ENCODE results near the gene POU2F2.

The POU2F2 gene

GRCh38 chr19:42168206-42168605, 36.0 kb upstream of the POU2F2 start:
- no peak for TF ChIP-seq ZNF274 (IDR thresholded peaks at IDR 0.05; ENCODE audit: low read depth, low read length)
- no peak overlapping the region for H3K4me3 ChIP-seq (ENCODE audit: low read length)

DNA sequence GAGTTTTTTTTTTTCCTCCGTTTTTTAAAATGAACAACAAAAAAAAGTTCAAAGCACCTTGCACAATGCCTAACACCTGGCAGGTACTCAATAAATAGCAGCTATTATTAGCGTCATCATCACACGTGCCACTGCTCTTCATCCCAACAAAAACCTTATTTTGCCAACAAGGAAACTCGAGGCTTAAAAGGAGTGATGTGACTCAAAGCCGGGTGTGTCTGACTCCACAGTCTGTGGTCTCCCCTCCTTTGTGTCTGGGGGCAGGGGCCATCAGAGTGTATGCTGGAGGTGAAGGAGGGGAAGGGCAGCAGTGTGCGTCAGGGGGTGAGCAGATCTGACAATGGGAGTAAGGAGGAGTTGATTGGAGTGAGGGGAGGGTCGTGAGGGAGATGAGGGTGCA, 34.1 kb upstream of the POU2F2 start:
- no peak overlapping the region for H3K4me3 ChIP-seq (ENCODE audit: low read length)
- TF ChIP-seq ZNF274 (IDR thresholded peaks at IDR 0.05; ENCODE audit: low read depth, low read length): no peak

- TF ChIP-seq ZNF274 (IDR thresholded peaks at IDR 0.05; ENCODE audit: low read depth, low read length): no peak
- H3K4me3 ChIP-seq (ENCODE audit: low read length): no peak overlapping the region
Observed at GRCh38 chr19:42165146-42165545, 32.9 kb upstream of the POU2F2 start.

DNA sequence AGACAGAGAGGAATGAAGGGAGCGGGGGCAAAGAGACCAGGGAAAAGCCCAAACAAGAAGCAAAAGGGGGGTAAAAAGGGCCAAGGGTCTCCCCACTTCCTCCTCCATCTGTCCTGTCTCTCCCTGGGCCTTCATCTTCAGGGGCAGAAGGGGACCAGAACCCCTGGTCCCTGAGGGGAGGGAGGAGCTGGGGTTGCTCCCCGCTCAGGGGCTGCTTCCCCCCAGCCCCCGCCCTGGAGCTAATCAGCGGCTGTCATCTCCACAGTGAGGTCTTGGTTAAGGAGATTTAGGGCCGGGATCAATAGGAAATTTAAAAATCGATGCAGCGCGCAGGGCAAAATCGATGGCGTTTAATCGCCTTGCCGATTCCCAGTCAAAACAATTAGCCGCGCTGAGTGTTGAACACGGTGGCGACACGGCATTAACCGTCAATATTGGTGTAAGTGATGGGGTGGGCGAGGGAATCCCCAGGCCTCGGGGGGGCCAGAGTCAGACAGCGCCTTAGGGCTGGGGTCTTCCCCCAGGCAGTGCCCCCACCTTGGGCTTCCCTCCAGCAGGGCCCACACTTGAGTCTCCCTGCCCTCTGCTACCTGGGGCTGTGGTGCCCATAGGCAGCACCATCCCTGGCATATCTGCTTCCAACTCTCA, 29.5 kb upstream of the POU2F2 start:
- no peak overlapping the region for H3K4me3 ChIP-seq (ENCODE audit: low read length)
- no peak for TF ChIP-seq ZNF274 (IDR thresholded peaks at IDR 0.05; ENCODE audit: low read depth, low read length)

DNA sequence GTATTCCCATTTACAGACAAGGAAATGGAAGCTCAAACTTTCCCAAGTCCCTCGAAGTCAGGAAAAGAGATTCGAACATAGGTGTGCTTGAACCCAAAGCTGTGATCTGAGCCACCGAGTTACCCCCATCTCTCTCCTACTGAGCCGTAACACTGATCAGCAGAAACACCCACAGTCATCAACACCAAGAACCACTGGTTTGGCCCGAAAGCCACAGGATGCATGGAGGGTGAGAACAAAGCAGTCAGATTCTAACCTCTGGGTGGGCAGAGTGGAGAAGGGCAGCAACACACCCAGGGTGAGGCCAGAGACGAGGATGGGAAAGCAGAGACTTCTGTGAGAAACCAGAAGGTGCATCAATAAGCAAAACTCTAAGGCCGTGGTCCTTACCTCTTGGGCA, 27.7 kb upstream of the POU2F2 start:
- H3K4me3 ChIP-seq (ENCODE audit: low read length): no peak overlapping the region
- no peak for TF ChIP-seq ZNF274 (IDR thresholded peaks at IDR 0.05; ENCODE audit: low read depth, low read length)

- H3K4me3 ChIP-seq (ENCODE audit: low read length): no peak overlapping the region
- no peak for TF ChIP-seq ZNF274 (IDR thresholded peaks at IDR 0.05; ENCODE audit: low read depth, low read length)
Observed at GRCh38 chr19:42158926-42159325, 26.7 kb upstream of the POU2F2 start.

DNA sequence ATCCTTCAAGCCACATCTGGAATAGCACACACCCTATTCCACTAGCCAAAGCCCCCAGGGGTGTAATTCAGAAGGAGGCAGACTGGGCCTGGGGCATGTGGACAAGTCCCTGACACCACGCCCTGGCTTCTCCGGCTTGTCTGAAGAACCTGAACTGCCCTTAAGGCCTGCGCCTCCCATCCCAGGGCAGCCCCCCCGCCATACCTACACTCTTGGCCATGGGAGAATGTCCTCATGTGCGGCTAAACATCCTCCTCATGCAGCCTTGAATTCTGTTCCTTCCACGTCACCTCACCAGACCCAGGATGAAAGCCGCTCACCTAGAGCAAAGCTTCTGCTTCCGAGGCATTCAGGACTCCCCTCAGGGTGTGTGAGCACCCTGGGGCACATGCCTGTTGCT, 24.3 kb upstream of the POU2F2 start:
- no peak overlapping the region for H3K4me3 ChIP-seq (ENCODE audit: low read length)
- TF ChIP-seq ZNF274 (IDR thresholded peaks at IDR 0.05; ENCODE audit: low read depth, low read length): no peak

- H3K4me3 ChIP-seq (ENCODE audit: low read length): no peak overlapping the region
- TF ChIP-seq ZNF274 (IDR thresholded peaks at IDR 0.05; ENCODE audit: low read depth, low read length): no peak
Observed at GRCh38 chr19:42155796-42156195, 23.6 kb upstream of the POU2F2 start.

DNA sequence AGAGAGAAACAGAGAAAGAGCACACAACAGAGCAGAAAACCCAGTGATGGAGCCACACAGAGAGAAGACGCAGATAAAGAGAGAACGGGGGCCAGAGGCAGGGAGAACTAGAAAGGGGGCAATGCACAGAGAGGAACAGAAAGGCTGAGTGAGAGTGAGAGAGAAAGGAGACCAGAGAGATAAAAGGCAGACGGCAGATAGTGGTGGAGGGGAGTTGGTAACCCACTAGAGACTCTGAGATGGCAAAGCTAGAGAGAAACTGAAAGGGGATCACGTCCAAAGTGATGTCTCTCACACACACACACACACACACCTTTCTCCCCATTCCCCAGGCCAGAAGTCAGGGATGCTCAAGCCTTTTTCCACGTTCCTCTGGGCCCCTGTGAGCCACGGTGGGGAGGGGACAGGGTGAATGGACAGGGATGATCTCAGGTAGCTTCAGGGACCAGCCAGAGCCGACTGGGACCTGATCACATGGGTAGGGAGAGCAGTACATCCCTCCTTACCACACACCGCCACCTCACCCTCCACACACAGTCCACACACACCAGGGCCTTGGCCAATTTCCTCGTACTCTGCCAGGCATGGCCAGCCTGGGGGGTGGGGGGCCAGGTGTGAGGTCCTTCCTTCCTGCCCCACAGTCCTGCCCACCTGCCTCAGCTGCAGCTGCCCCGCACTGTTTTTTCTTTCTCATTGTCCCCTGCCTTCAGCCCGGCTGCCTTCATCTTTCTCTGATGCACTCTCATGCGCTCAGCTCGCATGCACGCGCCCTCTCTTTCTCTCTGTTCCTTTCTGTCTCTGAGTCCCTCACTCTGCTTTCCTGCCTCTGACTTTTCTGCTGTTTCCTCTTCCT, 22.5 kb upstream of the POU2F2 start:
- no peak for TF ChIP-seq ZNF274 (IDR thresholded peaks at IDR 0.05; ENCODE audit: low read depth, low read length)
- H3K4me3 ChIP-seq (ENCODE audit: low read length): no peak overlapping the region

DNA sequence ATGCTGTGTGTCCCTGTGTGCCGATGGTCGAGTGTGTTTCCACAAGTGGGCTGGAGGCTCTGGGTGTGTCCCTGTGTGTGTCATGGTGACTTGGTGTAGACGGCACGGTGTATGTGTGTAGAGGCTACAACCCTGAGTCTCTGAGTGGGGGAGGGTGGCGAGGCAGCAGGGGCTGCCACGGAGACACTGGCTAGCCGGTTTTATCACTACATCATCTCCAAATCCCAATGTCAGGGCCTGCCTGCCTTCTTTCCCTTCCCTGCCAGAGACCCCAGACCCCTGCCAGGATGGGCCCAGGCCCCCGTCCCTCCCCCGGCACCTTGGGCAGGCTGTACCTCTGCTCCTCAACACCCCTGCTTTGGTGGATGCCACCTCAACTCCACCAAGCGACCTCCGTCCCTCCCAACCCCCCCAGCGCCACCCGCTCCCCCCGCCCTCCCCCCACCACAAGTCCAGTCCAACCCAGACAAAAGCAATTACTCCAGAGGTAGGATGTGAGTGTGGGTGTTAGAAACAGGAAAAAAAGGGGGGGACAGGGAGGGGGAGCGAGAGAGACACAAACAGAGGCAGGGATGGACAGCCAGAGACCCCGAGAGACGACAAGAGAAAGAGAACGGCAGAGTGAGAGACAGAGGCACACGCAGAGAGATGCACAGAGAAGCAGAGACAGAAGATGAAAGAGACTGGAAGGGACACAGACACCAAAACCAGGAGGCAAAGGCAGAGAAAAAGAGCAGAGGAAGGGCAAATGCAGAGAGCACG, 21.6 kb upstream of the POU2F2 start:
- H3K4me3 ChIP-seq (ENCODE audit: low read length): no peak overlapping the region
- TF ChIP-seq ZNF274 (IDR thresholded peaks at IDR 0.05; ENCODE audit: low read depth, low read length): no peak

DNA sequence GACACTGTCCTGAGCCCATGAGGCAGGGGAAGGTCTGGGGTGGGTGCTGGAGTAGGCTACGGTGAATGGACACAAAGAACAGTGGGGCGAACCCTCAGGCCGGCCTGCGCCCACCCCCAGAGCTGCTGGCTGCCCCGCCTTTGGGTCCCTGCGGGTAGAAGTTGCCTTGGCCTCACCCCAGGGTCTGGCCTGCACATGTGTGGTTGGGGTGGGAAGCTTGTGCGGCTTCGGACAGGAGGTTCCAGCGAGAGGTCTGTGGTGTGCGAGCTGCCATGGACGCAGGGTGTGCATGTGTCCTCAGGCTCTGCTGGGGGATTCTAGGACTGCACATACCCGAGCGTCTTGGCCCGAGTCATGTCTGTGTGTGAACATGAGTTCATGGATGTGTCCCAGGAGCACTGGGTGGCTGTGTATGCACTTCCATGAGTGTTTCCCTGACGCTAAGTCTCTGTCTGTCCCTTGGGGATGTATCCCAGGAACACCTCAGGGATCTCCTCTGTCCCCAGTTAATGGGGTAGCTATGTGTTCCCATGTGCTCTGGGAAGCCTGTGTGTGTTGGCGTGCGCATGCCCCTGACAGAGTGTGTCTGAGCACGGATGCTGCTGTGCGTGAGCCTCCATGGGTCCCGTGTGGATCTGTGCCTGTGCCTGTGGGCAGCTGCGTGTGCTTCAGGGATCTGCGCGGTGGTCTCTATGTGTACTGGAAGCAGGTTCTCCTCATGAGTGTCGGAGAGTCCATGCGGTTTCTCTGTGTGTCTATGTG, 20.8 kb upstream of the POU2F2 start:
- no peak overlapping the region for H3K4me3 ChIP-seq (ENCODE audit: low read length)
- no peak for TF ChIP-seq ZNF274 (IDR thresholded peaks at IDR 0.05; ENCODE audit: low read depth, low read length)

- TF ChIP-seq ZNF274 (IDR thresholded peaks at IDR 0.05; ENCODE audit: low read depth, low read length): no peak
Observed at GRCh38 chr19:42151782-42152684, 19.8 kb upstream of the POU2F2 start.

GRCh38 chr19:42150911-42151361, 18.7 kb upstream of the POU2F2 start:
- no peak for TF ChIP-seq ZNF274 (IDR thresholded peaks at IDR 0.05; ENCODE audit: low read depth, low read length)
- no peak overlapping the region for H3K4me3 ChIP-seq (ENCODE audit: low read length)

More at GRCh38 chr19:42151782-42152684, 19.8 kb upstream of the POU2F2 start:
- no peak overlapping the region for H3K4me3 ChIP-seq (ENCODE audit: low read length)
